IMR-90 (cell line): ENCODE data around the gene MXD4.

Experiments
- BHLHE40 ChIP-seq: fragments of 150-350 bp; IDR thresholded peaks from 2 replicates; pipeline ENCODE4 v1.6.1; 2016; ENCODE audit warnings: mild to moderate bottlenecking, low read depth, low read length
- CEBPB ChIP-seq: IDR thresholded peaks from 2 replicates; pipeline ENCODE4 v1.6.1; 2012; ENCODE audit warnings: low read depth, low read length, improper control_type of control experiment
- FOS ChIP-seq: fragments of 150-350 bp; IDR thresholded peaks from 2 replicates; pipeline ENCODE4 v1.6.1; 2016; ENCODE audit warnings: low read depth, low read length
- MAFK ChIP-seq: IDR thresholded peaks from 2 replicates; pipeline ENCODE4 v1.6.1; 2012; ENCODE audit warnings: low read depth, low read length, improper control_type of control experiment
- MAZ ChIP-seq: IDR thresholded peaks from 2 replicates; pipeline ENCODE4 v1.6.1; 2012; ENCODE audit warnings: low read depth, mild to moderate bottlenecking, low read length, improper control_type of control experiment, moderate library complexity, borderline replicate concordance
- MXI1 ChIP-seq: IDR thresholded peaks from 2 replicates; pipeline ENCODE4 v1.6.1; 2012; ENCODE audit warnings: low read depth, mild to moderate bottlenecking, low read length, moderate library complexity, borderline replicate concordance
- POLR2A ChIP-seq: IDR thresholded peaks from 2 replicates; pipeline ENCODE4 v1.6.1; 2012; ENCODE audit warnings: mild to moderate bottlenecking, low read depth, low read length
- RAD21 ChIP-seq: IDR thresholded peaks from 2 replicates; pipeline ENCODE4 v1.6.1; 2012; ENCODE audit warnings: low read length, improper control_type of control experiment
- RFX5 ChIP-seq: IDR thresholded peaks from 2 replicates; pipeline ENCODE4 v1.8.0; 2012; ENCODE audit warnings: low read depth, mild to moderate bottlenecking, low read length, moderate library complexity
- TF ChIP-seq, protein P1 (sequence below): conservative IDR thresholded peaks from 2 replicates; pipeline ENCODE4 v1.5.1; 2012; ENCODE audit warnings: mild to moderate bottlenecking, low read depth, low read length, improper control_type of control experiment
- TF ChIP-seq, protein P2 (sequence below): fragments of 150-350 bp; IDR thresholded peaks from 2 replicates; pipeline ENCODE4 v1.6.1; 2016; ENCODE audit warnings: low read depth, mild to moderate bottlenecking, low read length, moderate library complexity, borderline replicate concordance

DNA sequence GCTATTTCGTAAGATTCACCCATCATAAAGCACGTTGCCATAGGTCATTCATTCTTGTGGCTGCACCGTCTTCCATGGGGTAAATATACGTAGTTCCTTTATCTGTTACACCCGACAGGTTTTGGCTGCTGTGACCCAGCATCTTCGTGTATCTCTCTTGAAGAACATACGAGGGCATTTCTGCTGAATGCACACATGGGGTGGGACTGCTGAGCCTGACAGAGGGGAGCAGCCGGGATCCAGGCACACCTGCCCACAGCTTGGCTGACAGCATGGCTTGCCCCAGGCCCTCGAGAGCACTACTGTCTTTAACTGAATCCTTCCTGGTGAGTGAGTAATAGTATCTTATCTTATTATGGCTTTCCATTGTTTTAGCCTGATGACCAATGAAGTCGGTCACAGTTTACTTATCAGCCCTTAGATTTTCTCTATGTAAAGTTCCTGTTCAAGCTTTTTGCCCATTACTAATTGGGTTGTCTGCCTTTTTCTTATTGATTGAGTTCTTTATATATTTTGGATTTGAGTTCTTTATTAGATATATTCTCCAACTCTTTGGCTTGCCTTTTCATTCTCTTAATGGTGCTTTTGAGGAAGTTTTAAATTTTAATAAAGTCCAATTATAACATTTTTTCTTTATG is 45.0 kb upstream of the MXD4 start:
- TF ChIP-seq RFX5: no peak
- TF ChIP-seq FOS: no peak
- TF ChIP-seq, protein P1, sequence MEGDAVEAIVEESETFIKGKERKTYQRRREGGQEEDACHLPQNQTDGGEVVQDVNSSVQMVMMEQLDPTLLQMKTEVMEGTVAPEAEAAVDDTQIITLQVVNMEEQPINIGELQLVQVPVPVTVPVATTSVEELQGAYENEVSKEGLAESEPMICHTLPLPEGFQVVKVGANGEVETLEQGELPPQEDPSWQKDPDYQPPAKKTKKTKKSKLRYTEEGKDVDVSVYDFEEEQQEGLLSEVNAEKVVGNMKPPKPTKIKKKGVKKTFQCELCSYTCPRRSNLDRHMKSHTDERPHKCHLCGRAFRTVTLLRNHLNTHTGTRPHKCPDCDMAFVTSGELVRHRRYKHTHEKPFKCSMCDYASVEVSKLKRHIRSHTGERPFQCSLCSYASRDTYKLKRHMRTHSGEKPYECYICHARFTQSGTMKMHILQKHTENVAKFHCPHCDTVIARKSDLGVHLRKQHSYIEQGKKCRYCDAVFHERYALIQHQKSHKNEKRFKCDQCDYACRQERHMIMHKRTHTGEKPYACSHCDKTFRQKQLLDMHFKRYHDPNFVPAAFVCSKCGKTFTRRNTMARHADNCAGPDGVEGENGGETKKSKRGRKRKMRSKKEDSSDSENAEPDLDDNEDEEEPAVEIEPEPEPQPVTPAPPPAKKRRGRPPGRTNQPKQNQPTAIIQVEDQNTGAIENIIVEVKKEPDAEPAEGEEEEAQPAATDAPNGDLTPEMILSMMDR: no peak
- TF ChIP-seq POLR2A: no peak
- TF ChIP-seq BHLHE40: no peak
- no peak for TF ChIP-seq CEBPB
- no peak for TF ChIP-seq RAD21
- no peak for TF ChIP-seq MAZ
- no peak for TF ChIP-seq MXI1
- no peak for TF ChIP-seq MAFK
- TF ChIP-seq, protein P2, sequence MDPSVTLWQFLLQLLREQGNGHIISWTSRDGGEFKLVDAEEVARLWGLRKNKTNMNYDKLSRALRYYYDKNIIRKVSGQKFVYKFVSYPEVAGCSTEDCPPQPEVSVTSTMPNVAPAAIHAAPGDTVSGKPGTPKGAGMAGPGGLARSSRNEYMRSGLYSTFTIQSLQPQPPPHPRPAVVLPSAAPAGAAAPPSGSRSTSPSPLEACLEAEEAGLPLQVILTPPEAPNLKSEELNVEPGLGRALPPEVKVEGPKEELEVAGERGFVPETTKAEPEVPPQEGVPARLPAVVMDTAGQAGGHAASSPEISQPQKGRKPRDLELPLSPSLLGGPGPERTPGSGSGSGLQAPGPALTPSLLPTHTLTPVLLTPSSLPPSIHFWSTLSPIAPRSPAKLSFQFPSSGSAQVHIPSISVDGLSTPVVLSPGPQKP: no peak
